ENCODE data around the gene TBPL1.

DNA sequence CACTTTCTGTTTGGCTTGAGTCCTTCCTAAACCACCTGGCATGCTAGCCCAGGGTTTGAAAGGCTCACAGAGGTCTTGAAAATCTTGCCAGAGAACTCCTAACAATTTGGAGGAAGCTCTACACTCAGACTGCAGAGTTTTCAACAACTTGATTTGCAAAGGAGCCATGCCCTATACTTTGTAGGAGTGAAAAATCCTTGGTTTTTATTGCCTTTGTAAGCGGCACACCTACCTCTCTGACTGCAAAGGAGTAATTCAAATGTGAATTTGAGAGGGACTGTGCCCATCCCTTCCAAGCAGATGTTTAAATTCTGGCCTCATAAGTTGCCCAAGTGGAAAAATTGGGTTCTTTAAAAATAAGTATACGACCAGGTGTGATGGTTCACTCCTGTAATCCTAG, 58.0 kb downstream of the TBPL1 start:
- TF ChIP-seq CTCF (IDR thresholded peaks at IDR 0.05), result no peak
- no peak for TF ChIP-seq EZH2 (IDR thresholded peaks at IDR 0.05; ENCODE audit: borderline replicate concordance, insufficient read depth, low read depth, low read length, poor library complexity, severe bottlenecking)

Data from B cell (primary cell).